Endothelial cell of umbilical vein (primary cell): ENCODE measurements around the gene ERICH3. TPM values are rescaled to one million over a fixed set of nuclear protein-coding genes. Genes with fewer than 3 reads are reported as not detected.

Experiments
- BruUV-seq: library from RNA; stranded (reverse); fragments of 400-500 nt; replicated peaks from 2 replicates; lab custom pipeline; 2021; lab: Mats Ljungman, UMichigan
- CTCF ChIA-PET: fragments of 300-600, 350-600 bp; sonication (Branson Sonifier 250); formaldehyde crosslinking; loops from one replicate; lab custom pipeline; 2021; ENCODE audit warnings: antibody characterized with exemption, inconsistent platforms; lab: Charles Lee
- POLR2A ChIA-PET: fragments of 300-600, 350-600 bp; sonication (Branson Sonifier 250); formaldehyde crosslinking; loops from one replicate; lab custom pipeline; 2021; ENCODE audit warnings: antibody characterized with exemption, inconsistent platforms; lab: Charles Lee
- DNase-seq: peaks from one replicate; pipeline ENCODE4 v3.0.0-alpha.2; 2011; ENCODE audit warnings: low read depth, low spot score
- FAIRE-seq: peaks from 2 replicates; lab custom pipeline; 2011; peaks lifted over from hg19 to GRCh38; lab: Jason Lieb, UNC
- H2AFZ ChIP-seq: 2 replicates; pipeline ENCODE4 v1.6.0; 2012; ENCODE audit warnings: low read depth, low read length, control low read depth, inconsistent platforms
- H3K27ac ChIP-seq: 2 replicates; pipeline ENCODE4 v1.5.1; 2011; ENCODE audit warnings: low read depth, mild to moderate bottlenecking, control low read depth, low read length, moderate library complexity; ENCODE audit not compliant: insufficient read depth
- H3K27me3 ChIP-seq, 2 experiments: 2 replicates each; pipeline versions ENCODE4 v1.6.0 to v1.6.1; 2011; ENCODE audit warnings: low read length in 2 of 2, mixed read lengths in 1 of 2; ENCODE audit not compliant: control insufficient read depth in 2 of 2, insufficient read depth in 2 of 2
- H3K36me3 ChIP-seq, 2 experiments: 2 replicates in 1 of 2; 3 replicates in 1 of 2; pipeline ENCODE4 v1.5.1; 2011; ENCODE audit warnings: low read length in 2 of 2, mild to moderate bottlenecking in 1 of 2, moderate library complexity in 1 of 2; ENCODE audit not compliant: control insufficient read depth in 2 of 2, insufficient read depth in 2 of 2; ENCODE audit errors: extremely low read depth in 1 of 2
- H3K4me1 ChIP-seq: 3 replicates; pipeline ENCODE4 v1.5.1; 2011; ENCODE audit warnings: mild to moderate bottlenecking, low read length; ENCODE audit not compliant: control insufficient read depth, insufficient read depth; ENCODE audit errors: extremely low read depth
- H3K4me2 ChIP-seq: 2 replicates; pipeline ENCODE4 v1.6.1; 2011; ENCODE audit warnings: low read length, control low read depth, mixed read lengths; ENCODE audit not compliant: insufficient read depth
- H3K4me3 ChIP-seq, 3 experiments: fragments of 200-600 bp in 1 of 3; sonication (generic), shearing (Covaris generic) in 1 of 3; replicated peaks in 1 of 3; 2 replicates each; pipeline ENCODE4 v1.5.1; 2011 to 2016; ENCODE audit warnings: control low read depth in 3 of 3, low read length in 3 of 3, mild to moderate bottlenecking in 2 of 3, inconsistent platforms in 1 of 3, low read depth in 1 of 3, moderate library complexity in 1 of 3; ENCODE audit not compliant: insufficient read depth in 1 of 3
- H3K79me2 ChIP-seq: 2 replicates; pipeline ENCODE4 v1.6.0; 2012; ENCODE audit warnings: low read length, inconsistent platforms; ENCODE audit not compliant: control insufficient read depth, insufficient read depth
- H3K9ac ChIP-seq: replicated peaks from 2 replicates; pipeline ENCODE3; 2011; ENCODE audit warnings: low read length, control low read depth; ENCODE audit not compliant: insufficient read depth; ENCODE audit errors: extremely low read depth
- H3K9me1 ChIP-seq: replicated peaks from 3 replicates; pipeline ENCODE4 v1.6.0; 2011; ENCODE audit warnings: mild to moderate bottlenecking, low read length; ENCODE audit not compliant: control insufficient read depth, insufficient read depth; ENCODE audit errors: extremely low read depth
- H3K9me3 ChIP-seq: replicated peaks from 2 replicates; pipeline ENCODE4 v1.5.1; 2012; ENCODE audit warnings: low read length, inconsistent platforms; ENCODE audit not compliant: control insufficient read depth, insufficient read depth
- H4K20me1 ChIP-seq: replicated peaks from 2 replicates; pipeline ENCODE3; 2011; ENCODE audit warnings: mild to moderate bottlenecking, low read length; ENCODE audit not compliant: control insufficient read depth, insufficient read depth; ENCODE audit errors: extremely low read depth
- CTCF ChIP-seq, 2 donors: IDR thresholded peaks; 1 replicate in 1 of 2; 2 replicates in 1 of 2; pipeline ENCODE4 v1.5.1; 2011; ENCODE audit warnings: low read length in 2 of 2, mild to moderate bottlenecking in 2 of 2, moderate library complexity in 2 of 2, control low read depth in 1 of 2, inconsistent platforms in 1 of 2, low read depth in 1 of 2; ENCODE audit not compliant: insufficient read depth in 1 of 2; ENCODE audit errors: extremely low read depth in 1 of 2
- EZH2 ChIP-seq: IDR thresholded peaks from 2 replicates; pipeline ENCODE4 v1.6.1; 2012; ENCODE audit warnings: borderline replicate concordance, low read depth, mild to moderate bottlenecking, moderate library complexity, low read length, inconsistent platforms; ENCODE audit not compliant: severe bottlenecking
- FOS ChIP-seq: IDR thresholded peaks from 2 replicates; pipeline ENCODE4 v1.6.1; 2011; ENCODE audit warnings: mild to moderate bottlenecking, low read length, moderate library complexity, borderline replicate concordance; ENCODE audit not compliant: insufficient read depth
- JUN ChIP-seq: IDR thresholded peaks from 2 replicates; pipeline ENCODE4 v1.6.1; 2011; ENCODE audit warnings: borderline replicate concordance, low read depth; ENCODE audit not compliant: insufficient read length, insufficient read depth
- MYC ChIP-seq: IDR thresholded peaks from one replicate; pipeline ENCODE4 v1.6.1; 2011; ENCODE audit warnings: mild to moderate bottlenecking, low read depth, low read length
- POLR2A ChIP-seq: IDR thresholded peaks from 2 replicates; pipeline ENCODE4 v1.6.1; 2012; ENCODE audit warnings: low read depth, mild to moderate bottlenecking, control low read depth, low read length
- POLR2AphosphoS5 ChIP-seq: IDR thresholded peaks from 2 replicates; pipeline ENCODE4 v1.6.1; 2012; ENCODE audit warnings: low read depth, mild to moderate bottlenecking, control low read depth, low read length, moderate library complexity; ENCODE audit not compliant: insufficient read depth
- dilution Hi-C: fragments of 300-500 bp; cut with MboI; formaldehyde crosslinking; loops from one replicate; pipeline ENCODE4 v1.15.0; 2019; ENCODE audit warnings: low sequenced_read_pairs; ENCODE audit not compliant: extremely low pct_ligation_motif_present
- intact Hi-C: fragments of 100-400 bp; cut with micrococcal nuclease; formaldehyde crosslinking; loops from one replicate; pipeline ENCODE4 v1.10.0; 2022
- polyA plus RNA-seq, 4 experiments: library from polyadenylated mRNA; depleted of rRNA in 3 of 4; stranded (reverse) in 3 of 4; unstranded in 1 of 4; fragments of >200 nt; gene quantifications; 2 replicates each; pipeline versions ENCODE4 v1.2.1 to v1.2.3, GENCODE V29; 2011 to 2012; ENCODE audit warnings: missing spikeins in 1 of 4
- total RNA-seq: library from RNA; stranded (reverse); gene quantifications from 2 replicates; pipeline ENCODE4 v1.2.3, GENCODE V29; 2021
- TF ChIP-seq, protein P1 (sequence below): IDR thresholded peaks from 2 replicates; pipeline ENCODE4 v1.6.1; 2011; ENCODE audit not compliant: insufficient read depth, insufficient read length

Gene ERICH3
- total and polyA plus RNA-seq, 2 donors (not counting 3 experiments of a cell fraction or from before 2014, with no cell fraction given): not detected

GRCh38 chr1:74689621-74690363, 16.2 kb upstream of the ERICH3 start:
- H2AFZ ChIP-seq: peak overlapping the region; percentile 69
- no peaks in the 10 kb centered on the region for H3K79me2 ChIP-seq
- CTCF ChIA-PET: interaction anchor here (0.7 to 3.7 kb wide), 31 partner anchors 9 to 1062 kb away, joined by 3 to 35 read pairs (median 5); partner anchors contain the start of genes CRYZ, ERICH3 and TYW3
- no peaks in the 10 kb centered on the region for H3K9me3 ChIP-seq
- BruUV-seq: no TSS peak
- POLR2A ChIA-PET: no interaction called here
- no peaks in the 10 kb centered on the region for H3K9me1 ChIP-seq
- peak overlapping the region; percentile 21 for H3K4me2 ChIP-seq
- H4K20me1 ChIP-seq: no peaks in the 10 kb centered on the region
- DNase-seq: peak; percentile 63
- FAIRE-seq: peak; percentile 60
- no peaks in the 10 kb centered on the region for H3K27me3 ChIP-seq
- H3K4me1 ChIP-seq: no peaks in the 10 kb centered on the region
- peak; percentile 56 to 67 for TF ChIP-seq CTCF (IDR thresholded peaks at IDR 0.05; ENCODE audit: extremely low read depth in 1 of 2, insufficient read depth in 1 of 2, low read depth in 1 of 2, low read length in 2 of 2)
- no peak for TF ChIP-seq EZH2
- intact Hi-C loops (loop anchor here (1.0 to 10.0 kb wide), 3 partner anchors 44 to 1015 kb away; partner anchors contain the start of genes CRYZ and TYW3), dilution Hi-C loops (no loop called here)
- peak overlapping the region; percentile 9 for H3K9ac ChIP-seq
- H3K36me3 ChIP-seq: no peaks in the 10 kb centered on the region
- H3K27ac ChIP-seq: no peak overlapping the region
- no peak overlapping the region for H3K4me3 ChIP-seq

DNA sequence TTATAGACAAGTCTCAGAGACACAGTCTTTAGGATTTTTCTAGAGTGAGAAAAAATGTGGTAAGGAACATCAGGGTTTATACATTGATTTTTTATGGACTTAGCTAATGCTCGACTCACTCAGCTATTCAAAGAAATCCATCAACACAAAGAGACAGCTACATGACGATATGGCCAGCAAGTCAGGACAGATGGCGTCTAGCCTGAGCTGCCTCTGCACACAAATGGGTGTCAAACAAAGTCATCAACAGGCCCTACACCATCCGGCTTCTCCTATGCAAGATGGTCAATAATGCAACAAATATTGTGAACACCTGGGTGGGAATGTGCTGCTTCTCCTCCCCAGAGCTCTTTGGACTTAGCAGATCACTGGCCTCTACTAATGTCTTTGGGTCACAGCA, 13.3 kb upstream of the ERICH3 start:
- no peaks in the 10 kb centered on the region for H3K9me3 ChIP-seq
- no peak overlapping the region for H3K4me3 ChIP-seq
- H3K27ac ChIP-seq: no peak overlapping the region
- no peak for DNase-seq
- peaks cover 2 to 5% of the 10 kb centered on the region in 2 experiments for H3K27me3 ChIP-seq
- ChIA-PET CTCF (interaction anchor here (1.0 kb wide), 1 partner anchor 80 kb away, joined by 3 read pairs; no protein-coding TSS in a partner anchor), POLR2A (no interaction called here)
- no peaks in the 10 kb centered on the region for H4K20me1 ChIP-seq
- BruUV-seq: no TSS peak
- no peak for TF ChIP-seq POLR2AphosphoS5
- TF ChIP-seq, protein P1, sequence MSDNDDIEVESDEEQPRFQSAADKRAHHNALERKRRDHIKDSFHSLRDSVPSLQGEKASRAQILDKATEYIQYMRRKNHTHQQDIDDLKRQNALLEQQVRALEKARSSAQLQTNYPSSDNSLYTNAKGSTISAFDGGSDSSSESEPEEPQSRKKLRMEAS: no peak
- TF ChIP-seq MYC: no peak
- TF ChIP-seq CTCF (IDR thresholded peaks at IDR 0.05; ENCODE audit: extremely low read depth in 1 of 2, insufficient read depth in 1 of 2, low read depth in 1 of 2, low read length in 2 of 2): no peak
- TF ChIP-seq JUN: no peak
- TF ChIP-seq FOS: no peak
- TF ChIP-seq POLR2A: no peak
- TF ChIP-seq EZH2: no peak
- H2AFZ ChIP-seq: no peak overlapping the region
- intact Hi-C loops (loop anchor here (10.0 kb wide), 1 partner anchor 1012 kb away; no protein-coding TSS in a partner anchor), dilution Hi-C loops (no loop called here)
- H3K9ac ChIP-seq: no peak overlapping the region
- no peaks in the 10 kb centered on the region for H3K79me2 ChIP-seq
- H3K4me2 ChIP-seq: no peak overlapping the region
- no peaks in the 10 kb centered on the region for H3K4me1 ChIP-seq
- FAIRE-seq: no peak
- no peaks in the 10 kb centered on the region for H3K36me3 ChIP-seq
- no peaks in the 10 kb centered on the region for H3K9me1 ChIP-seq
